Measurements from ENCODE around the gene PHF21B. TPM values are rescaled to one million over a fixed set of nuclear protein-coding genes. Genes with fewer than 3 reads are reported as not detected.
"Not testable (repeated sequence)": the region's sequence is repeated elsewhere in the genome, so short reads cannot be mapped to it uniquely, and the experiment has no call there.

Gene PHF21B
- total RNA-seq, 4 donors from 2014 or later, result under 0.01 to 11.9 (median 2.9) TPM

- TF ChIP-seq CTCF (IDR thresholded peaks at IDR 0.05), result no peak
- no peak for TF ChIP-seq POLR2A (IDR thresholded peaks at IDR 0.05)
- H3K27me3 ChIP-seq, result no peaks in the 10 kb centered on the region
- intact Hi-C loops (cut with DNase I; ENCODE audit: low total_unique reads), result no loop called here
- no peak overlapping the region for H3K4me3 ChIP-seq
- no peaks in the 10 kb centered on the region for H3K4me1 ChIP-seq
- H3K36me3 ChIP-seq, result no peaks in the 10 kb centered on the region
- H3K9me3 ChIP-seq, result no peaks in the 10 kb centered on the region
- no peak overlapping the region for H3K27ac ChIP-seq
- DNase-seq, result no peak
Observed at GRCh38 chr22:45053094-45053493, 43.3 kb upstream of the PHF21B start.

- H3K27me3 ChIP-seq; H3K27ac ChIP-seq; DNase-seq; H3K36me3 ChIP-seq; intact Hi-C loops (cut with DNase I; ENCODE audit: low total_unique reads); H3K4me3 ChIP-seq; H3K4me1 ChIP-seq; H3K9me3 ChIP-seq: not testable (repeated sequence)
Observed at GRCh38 chr22:45052665-45053064, 42.9 kb upstream of the PHF21B start.

GRCh38 chr22:45051946-45052345, 42.1 kb upstream of the PHF21B start:
- H3K9me3 ChIP-seq, result no peaks in the 10 kb centered on the region
- DNase-seq, result no peak
- no peaks in the 10 kb centered on the region for H3K27me3 ChIP-seq

GRCh38 chr22:45051419-45051818, 41.6 kb upstream of the PHF21B start:
- no peak for TF ChIP-seq POLR2A (IDR thresholded peaks at IDR 0.05)
- TF ChIP-seq CTCF (IDR thresholded peaks at IDR 0.05), result no peak
- no peak for DNase-seq
- no peaks in the 10 kb centered on the region for H3K4me1 ChIP-seq
- no peaks in the 10 kb centered on the region for H3K27me3 ChIP-seq
- H3K4me3 ChIP-seq, result no peak overlapping the region
- H3K9me3 ChIP-seq, result no peaks in the 10 kb centered on the region
- H3K36me3 ChIP-seq, result no peaks in the 10 kb centered on the region
- H3K27ac ChIP-seq, result no peak overlapping the region
- intact Hi-C loops (cut with DNase I; ENCODE audit: low total_unique reads), result no loop called here

More at GRCh38 chr22:45051946-45052345, 42.1 kb upstream of the PHF21B start:
- Histone ChIP-seq H3K36me3 (no peaks in the 10 kb centered on the region), H3K27ac (no peak overlapping the region), H3K4me3 (no peak overlapping the region), H3K4me1 (no peaks in the 10 kb centered on the region)
- TF ChIP-seq POLR2A (IDR thresholded peaks at IDR 0.05) (no peak), CTCF (IDR thresholded peaks at IDR 0.05) (no peak)
- intact Hi-C loops (cut with DNase I; ENCODE audit: low total_unique reads), result no loop called here

GRCh38 chr22:45047260-45047659, 37.5 kb upstream of the PHF21B start:
- TF ChIP-seq POLR2A (IDR thresholded peaks at IDR 0.05), result no peak
- TF ChIP-seq CTCF (IDR thresholded peaks at IDR 0.05), result no peak
- H3K4me3 ChIP-seq, result no peak overlapping the region
- no peaks in the 10 kb centered on the region for H3K4me1 ChIP-seq
- H3K27me3 ChIP-seq, result no peaks in the 10 kb centered on the region
- intact Hi-C loops (cut with DNase I; ENCODE audit: low total_unique reads), result no loop called here
- no peak for DNase-seq
- no peaks in the 10 kb centered on the region for H3K9me3 ChIP-seq
- no peak overlapping the region for H3K27ac ChIP-seq
- H3K36me3 ChIP-seq, result no peaks in the 10 kb centered on the region

GRCh38 chr22:45045208-45045607, 35.4 kb upstream of the PHF21B start:
- H3K4me1 ChIP-seq, result no peaks in the 10 kb centered on the region
- no peak overlapping the region for H3K27ac ChIP-seq
- intact Hi-C loops (cut with DNase I; ENCODE audit: low total_unique reads), result no loop called here
- no peaks in the 10 kb centered on the region for H3K9me3 ChIP-seq
- DNase-seq, result no peak
- no peaks in the 10 kb centered on the region for H3K36me3 ChIP-seq
- no peak overlapping the region for H3K4me3 ChIP-seq
- H3K27me3 ChIP-seq, result no peaks in the 10 kb centered on the region
- TF ChIP-seq POLR2A (IDR thresholded peaks at IDR 0.05) (no peak), CTCF (IDR thresholded peaks at IDR 0.05) (no peak)

Data from uterus (tissue), 4 donors.